HG03025 (cell line): ENCODE data around the gene NAT14.
"Not testable (repeated sequence)": the region's sequence is repeated elsewhere in the genome, so short reads cannot be mapped to it uniquely, and the experiment has no call there.

ENCODE experiments used
- ATAC-seq: cut with Tn5 transposase; IDR thresholded peaks from one replicate; pipeline ENCODE4 v1.9.1; 2021; ENCODE audit warnings: mild to moderate bottlenecking, moderate library complexity; ENCODE audit not compliant: unreplicated experiment, low FRiP score

The NAT14 gene, protein sequence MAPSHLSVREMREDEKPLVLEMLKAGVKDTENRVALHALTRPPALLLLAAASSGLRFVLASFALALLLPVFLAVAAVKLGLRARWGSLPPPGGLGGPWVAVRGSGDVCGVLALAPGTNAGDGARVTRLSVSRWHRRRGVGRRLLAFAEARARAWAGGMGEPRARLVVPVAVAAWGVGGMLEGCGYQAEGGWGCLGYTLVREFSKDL

GRCh38 chr19:55484593-55485438 is at the start of gene NAT14:
Gene NAT14 (plus strand): TSS chr19:55485188. CDS start chr19:55485709, 521 bp downstream.
- ATAC-seq: no peak

- no peak for ATAC-seq
Observed at GRCh38 chr19:55436847-55437246, 48.1 kb upstream of the NAT14 start.

- ATAC-seq: no peak
Observed at GRCh38 chr19:55437410-55437809, 47.6 kb upstream of the NAT14 start.

- ATAC-seq: no peak
Observed at GRCh38 chr19:55439052-55439451, 45.9 kb upstream of the NAT14 start.

DNA sequence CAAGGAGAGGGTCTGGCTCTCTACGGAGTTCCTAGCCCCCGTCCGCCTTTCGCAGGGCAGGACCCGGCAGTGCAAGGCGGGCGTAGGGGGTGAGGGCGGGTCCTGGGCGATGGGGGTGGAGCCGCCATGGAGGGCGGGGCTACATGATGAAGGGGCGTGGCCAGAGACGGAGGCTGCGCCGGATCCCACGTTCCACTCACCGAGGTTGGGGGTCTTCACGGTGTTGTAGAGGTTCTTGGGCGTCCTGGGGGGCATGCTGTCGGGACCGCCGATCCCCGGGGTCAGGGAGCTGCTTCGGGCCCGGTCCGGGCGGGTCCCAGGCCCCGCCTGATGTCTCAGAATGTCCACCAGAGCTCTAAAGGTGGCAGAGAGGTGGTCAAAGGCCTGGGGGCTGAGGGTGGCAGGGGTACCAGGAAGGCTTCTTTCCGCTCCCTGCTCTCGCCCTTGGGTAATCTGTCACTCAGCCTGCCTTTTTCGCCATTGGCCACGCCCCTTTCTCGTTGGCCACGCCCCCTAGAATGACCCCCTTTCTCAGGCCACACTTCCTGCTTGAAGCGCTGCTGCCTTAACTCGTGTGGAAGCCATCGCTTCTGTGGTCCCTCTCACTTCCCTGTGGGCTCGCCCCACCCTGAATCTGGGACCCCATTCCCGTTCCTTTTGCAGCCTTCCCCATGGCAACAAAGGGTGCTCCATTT is 44.4 kb upstream of the NAT14 start:
- no peak for ATAC-seq

- no peak for ATAC-seq
Observed at GRCh38 chr19:55441319-55441691, 43.7 kb upstream of the NAT14 start.

DNA sequence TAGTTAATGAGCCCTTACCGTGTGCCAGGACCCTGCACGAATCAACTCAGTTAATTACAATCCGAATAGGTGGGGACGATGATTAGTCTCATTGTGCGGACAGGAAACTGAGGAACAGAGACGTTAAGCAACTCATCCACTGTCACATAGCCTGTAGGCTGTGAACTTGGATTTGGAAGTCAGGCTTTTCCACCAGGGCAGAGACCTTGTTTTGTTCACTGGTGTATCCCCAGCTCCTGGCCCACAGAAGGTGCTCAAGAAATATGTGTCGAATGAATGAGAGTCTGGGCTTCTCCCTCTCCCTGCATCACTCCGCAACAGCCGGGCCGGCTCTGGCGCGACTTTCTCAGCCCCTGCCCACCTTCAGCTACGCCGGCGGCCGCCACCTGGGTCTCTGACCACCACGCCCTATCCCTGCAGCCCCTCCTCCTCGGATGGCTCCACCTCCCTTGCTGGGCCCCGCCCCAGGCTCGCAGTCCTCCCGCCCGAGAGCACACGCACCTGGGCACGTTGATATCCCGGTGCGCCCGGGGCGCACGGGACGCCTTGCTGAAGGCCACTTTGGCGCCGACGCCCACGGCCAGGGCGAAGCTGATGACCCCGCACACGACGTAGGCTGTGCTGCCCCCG is 43.2 kb upstream of the NAT14 start:
- no peak for ATAC-seq

- ATAC-seq: no peak
Observed at GRCh38 chr19:55442372-55442961, 42.5 kb upstream of the NAT14 start.

GRCh38 chr19:55443045-55443823 is 41.8 kb upstream of the NAT14 start, which contains the start of gene SHISA7:
Gene SHISA7 (minus strand): TSS chr19:55443300. CDS start chr19:55442863, 437 bp downstream.
- ATAC-seq: no peak

GRCh38 chr19:55443824-55444480 is 41.0 kb upstream of the NAT14 start:
- ATAC-seq: no peak

DNA sequence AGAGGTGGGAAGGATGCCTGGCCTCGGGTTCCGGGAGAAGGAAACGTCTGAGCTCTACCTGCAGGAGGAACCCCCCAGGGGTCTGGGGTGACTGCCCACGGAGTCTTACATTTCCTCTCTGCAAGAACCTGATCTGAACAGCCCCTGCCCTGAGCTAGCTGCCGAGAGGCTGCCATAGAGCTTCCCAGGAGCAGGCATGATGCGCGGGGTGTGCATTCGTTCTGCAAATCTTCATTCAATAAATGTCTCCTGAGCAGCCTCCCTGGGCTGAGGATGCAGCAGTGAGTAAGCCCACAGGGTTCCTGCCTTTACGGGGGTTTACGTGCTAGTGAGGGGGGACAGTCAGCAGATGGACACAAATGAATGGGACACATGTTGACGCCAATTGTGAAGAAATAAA is 40.3 kb upstream of the NAT14 start:
- ATAC-seq: no peak

GRCh38 chr19:55446060-55446459 is 38.9 kb upstream of the NAT14 start:
- ATAC-seq: no peak

- no peak for ATAC-seq
Observed at GRCh38 chr19:55447421-55448174, 37.4 kb upstream of the NAT14 start.

GRCh38 chr19:55448175-55448490 is 36.9 kb upstream of the NAT14 start:
- not testable (repeated sequence) for ATAC-seq

DNA sequence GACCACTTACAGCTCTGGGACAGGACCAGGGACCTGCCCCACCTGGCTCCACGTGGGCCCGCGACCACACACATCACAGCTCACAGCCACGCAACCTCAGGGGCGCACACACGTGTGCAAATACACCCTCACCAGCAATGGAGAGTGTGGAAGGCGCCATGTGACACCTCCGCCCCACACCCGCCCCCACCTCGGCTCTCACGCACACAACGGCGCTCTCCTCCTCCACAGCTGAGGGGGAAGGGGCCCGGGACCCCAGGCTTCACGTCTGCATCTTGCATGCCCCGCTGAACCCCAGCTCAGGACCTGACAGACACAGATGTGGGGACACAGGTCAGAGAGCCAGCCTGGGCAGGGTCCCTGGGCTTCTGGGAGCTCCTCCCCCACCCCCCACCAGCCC is 35.5 kb upstream of the NAT14 start:
- ATAC-seq: no peak

DNA sequence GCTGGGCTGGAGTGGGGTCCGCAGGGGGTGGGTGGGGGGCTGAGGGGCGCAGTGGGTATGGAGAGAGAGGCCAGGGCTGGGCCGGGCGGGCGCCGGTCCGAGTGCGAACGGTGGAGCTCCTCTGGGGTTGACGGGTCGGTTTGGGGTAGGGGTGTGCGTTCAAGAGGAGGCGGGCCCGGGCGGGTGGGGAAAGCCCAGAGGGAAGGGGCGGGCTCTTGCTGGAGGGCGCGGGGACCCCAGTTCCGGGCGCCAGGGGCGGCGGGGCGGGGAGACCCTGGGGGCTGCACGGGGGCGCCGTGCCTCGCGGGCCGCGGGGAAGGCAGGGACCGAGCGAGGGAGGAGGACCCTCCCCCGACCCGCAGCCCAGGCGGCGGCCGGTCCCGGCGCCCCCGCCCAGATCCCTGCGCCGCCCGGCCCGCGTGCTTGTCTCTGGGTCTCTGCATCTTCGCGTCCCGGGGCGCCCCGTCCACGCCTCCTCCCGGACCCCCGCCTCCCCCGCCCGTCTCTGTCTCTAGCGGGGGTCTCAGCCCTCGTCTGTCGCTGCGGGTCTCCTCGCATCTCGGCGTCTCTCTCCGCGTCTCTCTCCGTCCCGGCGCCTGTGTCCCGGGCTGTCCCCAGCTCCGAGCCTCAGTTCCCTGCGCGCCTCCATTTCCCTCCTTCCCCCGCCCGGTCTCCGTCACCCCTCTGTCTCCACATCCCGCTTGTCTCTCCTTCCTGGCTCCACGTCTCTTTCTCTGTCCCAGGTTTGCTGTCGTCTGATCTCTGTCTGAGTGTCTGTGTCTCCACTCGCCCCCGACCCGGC is 33.6 kb upstream of the NAT14 start:
- ATAC-seq: no peak

DNA sequence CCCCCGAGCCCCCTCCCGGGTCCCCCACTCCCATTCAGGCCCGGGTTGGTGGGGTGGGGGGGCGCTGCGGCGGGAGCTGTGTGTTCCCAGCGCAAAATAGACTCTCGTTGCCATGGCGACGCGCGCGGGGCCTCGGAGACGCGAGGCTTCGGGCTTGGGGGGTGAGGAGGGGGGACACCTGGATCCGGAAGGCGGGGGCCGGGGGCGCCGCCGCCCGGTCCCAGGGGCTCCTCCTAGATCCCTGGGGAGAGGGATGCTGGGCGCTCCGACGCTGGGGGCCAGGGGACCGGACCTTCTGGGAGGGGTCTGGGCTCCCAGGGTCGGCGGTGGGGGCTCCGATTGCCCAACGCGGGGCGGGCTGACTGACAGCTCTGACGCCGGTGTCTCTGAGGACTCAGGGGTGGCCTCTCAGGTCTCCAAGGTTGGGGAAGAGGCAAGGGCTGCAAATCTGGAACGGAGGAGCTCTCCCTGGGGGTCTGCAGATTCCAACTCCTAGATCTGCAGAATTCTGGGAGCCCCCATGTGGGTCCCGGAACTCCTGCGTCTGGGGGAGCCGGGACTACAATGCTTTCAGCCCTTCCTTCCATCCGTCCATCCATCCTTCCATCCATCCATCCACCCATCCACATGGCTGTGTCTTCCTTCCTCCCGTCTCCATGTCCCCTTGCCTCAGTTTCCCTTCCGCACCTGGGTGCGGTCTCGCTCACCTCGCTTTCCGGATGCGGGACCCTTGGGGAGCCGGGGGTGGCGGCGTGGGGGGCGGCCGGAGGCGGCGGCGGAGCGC is 32.8 kb upstream of the NAT14 start:
- ATAC-seq: no peak
